Hepatocyte (in vitro differentiated cells): Measurements from ENCODE around the gene ZFP92.

ENCODE experiments used
- CTCF ChIP-seq: fragments of 200-600 bp; sonication (generic); IDR thresholded peaks from 2 replicates; pipeline ENCODE4 v1.5.1; 2016; ENCODE audit warnings: antibody characterized with exemption, mild to moderate bottlenecking; ENCODE audit not compliant: poor library complexity
- EZH2 ChIP-seq: fragments of 200-600 bp; sonication (generic); IDR thresholded peaks from 2 replicates; pipeline ENCODE4 v1.6.1; 2016; ENCODE audit warnings: antibody characterized with exemption, mild to moderate bottlenecking, borderline replicate concordance
- EZH2phosphoT487 ChIP-seq: fragments of 200-600 bp; sonication (generic); IDR thresholded peaks from one replicate; pipeline ENCODE4 v1.6.1; 2018; ENCODE audit warnings: antibody characterized with exemption, mild to moderate bottlenecking, low read depth, moderate library complexity; ENCODE audit not compliant: unreplicated experiment, severe bottlenecking

DNA sequence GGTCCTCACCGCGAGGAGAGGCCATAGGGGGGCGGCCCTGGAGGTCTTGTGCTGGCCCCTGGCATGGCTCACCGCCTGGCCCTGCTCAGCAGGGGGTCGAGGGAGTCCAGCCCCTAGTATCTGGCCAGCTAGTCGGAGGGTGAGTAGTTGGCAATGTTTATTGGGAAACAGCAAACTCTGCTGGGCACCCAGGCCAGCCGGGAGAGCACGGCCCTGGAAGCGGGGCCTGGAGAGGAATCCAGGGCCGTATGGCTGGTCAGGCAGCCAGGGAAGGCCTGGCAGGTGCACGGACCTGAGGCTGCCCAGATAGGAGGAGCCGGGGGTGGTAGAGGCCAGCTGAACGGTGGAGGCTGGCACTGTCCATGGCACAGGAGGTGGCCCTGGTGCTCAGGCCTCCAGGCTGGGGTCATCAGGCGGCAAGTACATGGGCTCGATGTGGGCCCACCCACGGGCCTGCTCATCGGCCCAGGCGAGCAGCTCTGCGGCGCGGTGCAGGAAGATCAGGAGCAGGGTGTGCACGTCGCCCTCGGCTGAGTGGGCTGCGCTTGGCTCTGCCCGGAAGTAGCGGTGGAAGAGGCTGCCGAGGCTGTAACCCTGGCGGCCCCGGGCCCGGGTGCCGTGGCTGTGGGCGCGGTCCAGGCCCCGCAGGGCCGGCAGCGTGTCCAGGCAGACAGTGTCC, 33.2 kb downstream of the ZFP92 start:
- no peak for TF ChIP-seq CTCF
- TF ChIP-seq EZH2: no peak
- no peak for TF ChIP-seq EZH2phosphoT487
